Transverse colon (tissue), 4 donors: ENCODE data around the gene TARP. TPM values are rescaled to one million over a fixed set of nuclear protein-coding genes. Genes with fewer than 3 reads are reported as not detected.

Experiments used
- DNase-seq: peaks from one replicate; pipeline ENCODE4 v3.0.0-alpha.2; 2019
- H3K27ac ChIP-seq, 4 donors: fragments of 200-600 bp; sonication (generic); 2 replicates each; pipeline ENCODE4 v1.5.1; 2016 to 2018; ENCODE audit warnings: inconsistent platforms in 4 of 4
- H3K27me3 ChIP-seq: fragments of 200-600 bp; sonication (generic); 2 replicates; pipeline ENCODE4 v1.5.1; 2017; ENCODE audit warnings: inconsistent platforms
- H3K36me3 ChIP-seq, 4 donors: fragments of 200-600 bp; sonication (generic); 2 replicates each; pipeline ENCODE4 v1.5.1; 2017 to 2019; ENCODE audit warnings: inconsistent platforms in 4 of 4
- H3K4me1 ChIP-seq, 4 donors: fragments of 200-600 bp; sonication (generic); 2 replicates each; pipeline ENCODE4 v1.5.1; 2017 to 2020; ENCODE audit warnings: inconsistent platforms in 4 of 4
- H3K4me3 ChIP-seq, 4 donors: fragments of 200-600 bp; sonication (generic); 1 replicate in 1 of 4; 2 replicates in 3 of 4; pipeline versions ENCODE4 v1.5.1 to v1.6.1; 2017 to 2019; ENCODE audit warnings: inconsistent platforms in 4 of 4
- H3K9me3 ChIP-seq, 2 donors: fragments of 200-600 bp; sonication (generic); 2 replicates each; pipeline ENCODE4 v1.5.1; 2017 to 2019; ENCODE audit warnings: inconsistent platforms in 2 of 2
- EP300 ChIP-seq: sonication (generic); formaldehyde crosslinking; IDR thresholded peaks from one replicate; pipeline ENCODE4 v1.6.1; 2017; ENCODE audit warnings: antibody characterized with exemption, low read depth
- POLR2A ChIP-seq: fragments of 450-650 bp; IDR thresholded peaks from one replicate; pipeline ENCODE4 v1.6.1; 2016; ENCODE audit warnings: antibody characterized with exemption, mild to moderate bottlenecking, moderate library complexity
- POLR2AphosphoS5 ChIP-seq, 3 donors: sonication (generic); formaldehyde crosslinking; IDR thresholded peaks; one replicate each; pipeline ENCODE4 v1.6.1; 2016; ENCODE audit warnings: antibody characterized with exemption in 3 of 3
- WGBS, 2 donors: methylation state at CpG; one replicate each; pipeline ENCODE4 v1.1.5; 2018; ENCODE audit warnings: low coverage in 1 of 2; 5-methylcytosine and 5-hydroxymethylcytosine counted together
- in situ Hi-C, 4 donors: fragments of 200-750 bp; cut with MboI; loops; one replicate each; pipeline versions ENCODE4 v1.15.0 to v1.15.1; 2017; ENCODE audit warnings: low sequenced_read_pairs in 3 of 4, low pct_ligation_motif_present in 1 of 4, low pct_unique_long_range_greater_than_20kb in 1 of 4
- intact Hi-C: fragments of 100-400 bp; cut with DNase I; formaldehyde crosslinking; loops from one replicate; pipeline ENCODE4 v1.15.1; 2023; ENCODE audit warnings: low total_unique reads
- small RNA-seq, 4 donors: library from RNA; depleted of rRNA; stranded (forward); fragments of <200 nt; gene quantifications; one replicate each; pipeline ENCODE3, GENCODE V24; 2016
- total RNA-seq, 4 donors: library from RNA; depleted of rRNA; stranded (reverse); fragments of >200 nt; gene quantifications; one replicate each; pipeline ENCODE4 v1.1.0, GENCODE V29; 2016
- TF ChIP-seq, protein P1 (sequence below), 5 experiments: fragments of 200-600 bp in 3 of 5; fragments of 450-650 bp in 2 of 5; sonication (generic) in 3 of 5; IDR thresholded peaks; 1 replicate in 2 of 5; 2 replicates in 3 of 5; pipeline ENCODE4 v1.5.1; 2016 to 2017; ENCODE audit warnings: antibody characterized with exemption in 5 of 5, inconsistent platforms in 3 of 5, mild to moderate bottlenecking in 2 of 5, moderate library complexity in 1 of 5

The TARP gene

DNA sequence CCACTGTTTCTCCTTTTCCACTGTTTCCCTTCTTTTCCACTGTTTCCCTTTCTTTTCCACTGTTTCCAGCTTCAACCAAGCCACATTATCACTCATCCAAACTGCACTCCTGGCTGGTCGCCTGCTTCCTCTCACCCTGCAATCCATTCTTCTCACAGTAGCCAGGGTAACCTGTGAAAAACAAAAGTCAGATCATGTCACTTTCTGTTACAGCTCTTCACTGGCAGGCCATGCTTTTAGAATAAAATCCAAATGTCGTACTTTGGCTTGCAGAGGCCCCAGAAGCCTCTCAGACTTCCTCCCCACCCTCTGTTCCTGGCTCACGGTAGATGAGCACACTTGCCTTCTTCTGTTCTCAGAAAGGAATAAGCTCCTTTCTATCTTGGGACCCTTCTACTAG, 61.5 kb downstream of the TARP start:
- peaks cover 10 to 26% (median 12%) of the 10 kb centered on the region in 4 donors for H3K4me1 ChIP-seq
- no peaks in the 10 kb centered on the region for H3K9me3 ChIP-seq
- peak overlapping the region in 2 of 4 donors; percentile 21 to 48 for H3K27ac ChIP-seq
- 69 to 70% methylated on average over 3 of the region's 3 CpGs for WGBS, 2 donors
- H3K4me3 ChIP-seq = no peak overlapping the region
- peaks cover 0 to 13% (median 0%) of the 10 kb centered on the region in 4 donors for H3K36me3 ChIP-seq
- no peak for TF ChIP-seq POLR2AphosphoS5 (IDR thresholded peaks at IDR 0.05)
- no peak for TF ChIP-seq EP300
- TF ChIP-seq, protein P1, sequence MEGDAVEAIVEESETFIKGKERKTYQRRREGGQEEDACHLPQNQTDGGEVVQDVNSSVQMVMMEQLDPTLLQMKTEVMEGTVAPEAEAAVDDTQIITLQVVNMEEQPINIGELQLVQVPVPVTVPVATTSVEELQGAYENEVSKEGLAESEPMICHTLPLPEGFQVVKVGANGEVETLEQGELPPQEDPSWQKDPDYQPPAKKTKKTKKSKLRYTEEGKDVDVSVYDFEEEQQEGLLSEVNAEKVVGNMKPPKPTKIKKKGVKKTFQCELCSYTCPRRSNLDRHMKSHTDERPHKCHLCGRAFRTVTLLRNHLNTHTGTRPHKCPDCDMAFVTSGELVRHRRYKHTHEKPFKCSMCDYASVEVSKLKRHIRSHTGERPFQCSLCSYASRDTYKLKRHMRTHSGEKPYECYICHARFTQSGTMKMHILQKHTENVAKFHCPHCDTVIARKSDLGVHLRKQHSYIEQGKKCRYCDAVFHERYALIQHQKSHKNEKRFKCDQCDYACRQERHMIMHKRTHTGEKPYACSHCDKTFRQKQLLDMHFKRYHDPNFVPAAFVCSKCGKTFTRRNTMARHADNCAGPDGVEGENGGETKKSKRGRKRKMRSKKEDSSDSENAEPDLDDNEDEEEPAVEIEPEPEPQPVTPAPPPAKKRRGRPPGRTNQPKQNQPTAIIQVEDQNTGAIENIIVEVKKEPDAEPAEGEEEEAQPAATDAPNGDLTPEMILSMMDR (IDR thresholded peaks at IDR 0.05) = no peak
- no peak for TF ChIP-seq POLR2A
- DNase-seq = no peak
- no peaks in the 10 kb centered on the region for H3K27me3 ChIP-seq
- intact Hi-C loops = no loop called here
- in situ Hi-C loops = loop anchor here in 2 of 4 donors (25.0 kb wide), 1 partner anchor 300 kb away; the partner anchor contains the start of genes EPDR1 (in 2 of the 2) and SFRP4 (in 2 of the 2)

DNA sequence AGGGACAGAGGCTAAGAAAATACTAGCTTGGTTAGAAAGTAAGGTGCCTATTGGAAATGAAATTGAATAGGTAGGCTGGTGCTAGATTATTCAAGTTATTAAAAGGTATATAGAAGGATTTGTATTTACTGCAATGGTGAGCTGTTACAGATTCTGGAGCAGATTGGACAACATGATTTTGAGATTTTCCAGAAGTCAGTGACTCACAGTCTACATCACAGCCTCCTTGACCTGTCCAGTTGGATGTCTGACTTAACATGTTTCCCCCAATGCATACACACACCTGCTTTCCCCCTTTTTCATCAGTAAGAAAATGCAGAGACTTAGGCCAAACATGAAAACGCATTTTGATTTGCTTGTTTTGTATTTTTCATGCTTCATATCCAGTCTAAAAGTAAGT, 62.0 kb downstream of the TARP start:
- Histone ChIP-seq H3K4me1 (peaks cover 10 to 23% (median 12%) of the 10 kb centered on the region in 4 donors), H3K4me3 (no peak overlapping the region), H3K36me3 (peaks cover 0 to 14% (median 0%) of the 10 kb centered on the region in 4 donors), H3K27me3 (no peaks in the 10 kb centered on the region), H3K9me3 (no peaks in the 10 kb centered on the region), H3K27ac (peak overlapping the region in 2 of 4 donors; percentile 21 to 48)
- in situ Hi-C loops (loop anchor here in 2 of 4 donors (25.0 kb wide), 1 partner anchor 299 kb away; the partner anchor contains the start of genes EPDR1 (in 2 of the 2) and SFRP4 (in 2 of the 2)), intact Hi-C loops (no loop called here)
- TF ChIP-seq POLR2AphosphoS5 (IDR thresholded peaks at IDR 0.05) (no peak), POLR2A (no peak), EP300 (no peak)
- TF ChIP-seq, protein P1 (IDR thresholded peaks at IDR 0.05) = no peak
- no peak for DNase-seq
- 80 to 91% methylated on average over 1 of the region's 1 CpG for WGBS, 2 donors

Small RNA genes within 50 kb of the gene (small RNA-seq; reads per million reads assigned to genes)
- gene TRGJ1 (0 reads per million in 4 donors), gene TRGJ2 (0 reads per million in 4 donors), gene TRGJP (0 reads per million in 4 donors), gene TRGJP1 (0 reads per million in 4 donors), gene TRGJP2 (0 reads per million in 4 donors), gene TRGVA (0 reads per million in 4 donors)

Other genes starting within 250 kb of the TARP start
- 10 to 100 TPM in 3 of 4 donors, 1 to 10 TPM in 1; 2.6 to 41.4 (median 28.6) TPM for gene STARD3NL, start 95.4 kb downstream of the TARP start, total RNA-seq